ENCODE measurements around the gene NR3C2.

The NR3C2 gene

DNA sequence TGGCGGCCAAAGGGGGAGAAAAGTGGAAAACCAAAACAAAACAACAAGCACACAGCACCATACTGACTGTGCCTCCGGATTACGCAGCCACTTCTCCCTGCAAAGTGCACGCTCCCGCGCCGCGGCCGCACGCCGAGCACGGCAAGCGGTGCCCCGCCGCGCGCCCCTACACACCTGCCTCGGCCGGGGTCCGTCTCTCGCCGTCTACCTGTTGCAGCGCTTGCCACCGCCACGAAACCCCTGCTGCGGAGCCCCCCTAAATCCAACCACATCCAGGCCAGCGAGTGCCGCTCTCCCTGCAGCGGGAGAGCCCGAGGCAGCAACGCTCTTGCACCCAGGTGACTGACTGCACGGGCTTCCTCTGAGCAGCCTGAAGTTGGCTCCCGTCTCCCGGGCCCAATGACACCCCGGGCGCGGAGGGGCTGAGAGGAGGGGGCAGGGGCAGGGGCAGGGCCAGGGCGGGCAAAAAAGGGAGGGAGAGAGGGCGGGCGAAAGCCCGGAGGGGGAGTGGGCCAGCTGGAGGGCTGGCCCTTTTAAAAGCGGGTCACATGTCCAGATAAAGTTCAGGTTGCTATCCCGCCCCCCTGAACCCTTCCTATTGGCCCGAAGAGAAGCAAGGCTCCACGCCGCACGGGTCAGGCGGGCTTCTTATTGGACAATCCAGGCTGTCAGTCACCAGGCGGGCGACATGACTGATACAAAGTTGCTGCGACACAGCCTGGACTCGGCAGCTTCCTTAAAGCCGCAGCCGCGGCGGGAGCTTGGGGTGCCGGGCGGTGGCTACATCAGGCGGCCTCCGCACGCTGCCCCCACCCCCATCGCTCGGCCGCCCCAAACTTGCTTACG, at the start of gene NR3C2:
TSS of gene NR3C2 (minus strand) at position 429 of the 846 bp plus-strand sequence.
- peak; percentile 97 for DNase-seq (ENCODE audit: low read depth)

DNA sequence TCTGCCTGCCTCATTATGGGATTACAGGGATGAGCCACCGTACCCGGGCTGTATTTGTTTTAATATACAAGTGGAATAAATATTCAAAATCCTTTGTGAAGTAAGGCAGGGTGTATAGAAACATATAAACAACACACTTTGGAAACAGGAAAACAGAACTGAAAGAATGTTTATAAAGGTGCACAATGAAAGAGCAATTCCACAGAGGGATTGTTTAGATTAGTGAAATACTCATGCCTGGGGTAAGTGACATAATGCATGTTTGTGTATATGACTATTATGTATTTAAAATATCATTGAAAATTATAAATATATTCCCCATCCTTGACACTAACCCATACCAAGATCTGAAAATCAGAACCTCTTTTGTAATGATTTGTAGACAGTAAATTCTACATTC, 45.0 kb upstream of the NR3C2 start:
- no peak for DNase-seq (ENCODE audit: low read depth)

GRCh38 chr4:148481636-148482035, 39.4 kb upstream of the NR3C2 start:
- DNase-seq (ENCODE audit: low read depth) = no peak

- DNase-seq (ENCODE audit: low read depth) = no peak
Observed at GRCh38 chr4:148477276-148477675, 35.1 kb upstream of the NR3C2 start.

DNA sequence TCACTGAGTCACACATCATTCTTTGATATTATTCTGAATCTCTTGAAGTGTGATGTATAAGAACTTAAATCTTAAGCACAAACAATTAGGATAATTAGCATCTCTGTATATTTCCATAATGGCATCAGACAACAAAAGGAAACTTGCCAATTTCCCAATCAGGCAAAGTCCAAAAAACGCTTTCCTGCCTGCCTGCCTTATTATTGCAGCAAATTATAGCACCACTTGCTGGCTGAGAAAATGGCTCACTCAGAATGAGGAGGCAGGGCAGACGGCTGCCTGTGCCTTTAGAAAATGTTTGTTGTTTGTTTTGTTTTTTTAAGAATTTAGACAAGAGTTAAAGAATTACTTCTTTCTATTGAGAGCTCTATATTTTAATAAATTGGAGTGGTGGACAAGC, 27.7 kb upstream of the NR3C2 start:
- no peak for DNase-seq (ENCODE audit: low read depth)

- DNase-seq (ENCODE audit: low read depth) = no peak
Observed at GRCh38 chr4:148454835-148455234, 12.6 kb upstream of the NR3C2 start.

DNA sequence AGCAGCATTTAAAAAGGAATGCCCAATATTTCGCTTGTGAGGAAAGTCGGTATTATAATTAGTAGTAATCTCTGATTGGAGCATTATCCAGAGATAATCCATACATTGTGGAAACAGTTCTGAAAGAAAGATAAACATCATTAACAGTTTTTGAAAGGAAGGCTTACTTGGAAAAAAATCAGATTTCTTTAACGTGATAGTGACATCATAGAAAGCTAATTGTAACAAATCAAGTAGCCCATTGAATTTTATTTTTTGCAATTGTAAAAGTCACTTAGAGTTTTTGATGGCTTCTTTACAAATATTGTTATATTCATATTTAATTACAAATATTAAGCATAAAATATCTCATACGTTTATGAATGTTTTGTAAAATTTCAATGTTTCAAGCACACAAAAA, 11.6 kb upstream of the NR3C2 start:
- no peak for DNase-seq (ENCODE audit: low read depth)

- DNase-seq (ENCODE audit: low read depth) = no peak
Observed at GRCh38 chr4:148452970-148453369, 10.8 kb upstream of the NR3C2 start.

- no peak for DNase-seq (ENCODE audit: low read depth)
Observed at GRCh38 chr4:148449921-148450320, 7.7 kb upstream of the NR3C2 start.

- DNase-seq (ENCODE audit: low read depth) = no peak
Observed at GRCh38 chr4:148448141-148448540, 5.9 kb upstream of the NR3C2 start.

DNA sequence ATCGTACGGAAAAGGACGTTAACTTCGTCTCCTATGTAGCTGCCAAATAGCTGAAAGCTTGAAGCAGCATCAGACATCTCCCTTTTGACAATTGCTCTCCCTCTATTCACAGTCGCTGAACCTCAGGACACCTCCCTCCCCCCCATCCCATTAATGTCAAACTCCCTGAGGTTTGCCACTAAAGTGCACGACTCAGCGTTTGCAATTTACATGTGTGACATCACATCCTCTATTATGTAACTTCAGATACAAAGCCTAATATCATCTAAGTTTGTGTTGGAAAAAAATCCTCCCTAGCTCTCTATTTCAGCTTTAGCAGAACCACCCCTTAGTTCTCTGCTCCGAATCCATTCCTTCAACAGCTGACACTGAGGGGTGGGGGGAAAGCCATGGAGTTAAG, 5.5 kb upstream of the NR3C2 start:
- DNase-seq (ENCODE audit: low read depth) = peak; percentile 2

- no peak for DNase-seq (ENCODE audit: low read depth)
Observed at GRCh38 chr4:148445860-148446330, 3.7 kb upstream of the NR3C2 start.

GRCh38 chr4:148445071-148445859, 3.1 kb upstream of the NR3C2 start:
- no peak for DNase-seq (ENCODE audit: low read depth)

DNA sequence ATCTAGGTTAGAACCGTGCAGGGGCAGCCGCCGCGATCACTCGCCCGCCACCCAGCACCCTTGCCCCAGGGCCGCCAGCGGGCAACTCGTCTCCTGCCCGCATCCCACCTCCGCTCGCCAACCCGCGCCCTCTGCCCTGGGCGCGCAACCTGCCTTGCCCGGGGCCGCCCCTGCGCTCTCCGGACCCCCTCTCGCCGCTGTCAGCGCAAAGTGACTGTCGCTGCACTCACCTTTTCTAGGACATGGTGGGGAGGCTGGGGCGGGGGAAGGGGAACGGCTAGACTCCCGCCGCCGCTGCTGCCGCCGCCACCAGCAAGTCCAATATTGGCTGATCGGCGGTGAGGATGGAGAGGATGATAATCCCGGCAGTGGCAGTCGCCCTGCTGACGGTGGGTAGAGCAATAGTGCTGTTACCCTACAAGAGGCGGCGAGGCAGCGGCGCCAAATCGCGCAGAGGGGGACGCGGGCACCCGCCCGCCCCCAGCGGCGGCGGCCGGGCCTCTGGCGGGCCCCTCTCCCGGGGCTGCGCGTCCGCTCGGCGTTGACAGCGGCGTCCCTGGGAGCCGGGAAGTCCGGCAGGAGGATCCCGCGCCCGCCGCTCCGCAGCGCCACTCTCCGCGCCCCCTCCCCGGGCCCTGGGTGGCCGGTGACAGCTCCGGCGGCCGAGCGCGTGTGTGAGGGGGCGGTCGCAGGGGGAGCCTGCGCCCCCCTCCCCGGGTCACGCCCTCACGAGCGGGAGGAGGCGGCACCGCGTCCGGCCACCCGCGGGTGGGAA, 2.3 kb upstream of the NR3C2 start:
- peak; percentile 5 for DNase-seq (ENCODE audit: low read depth)

- peak; percentile 4 for DNase-seq (ENCODE audit: low read depth)
Observed at GRCh38 chr4:148443512-148444295, 1.5 kb upstream of the NR3C2 start.

GRCh38 chr4:148442832-148443511, 758 bp upstream of the NR3C2 start:
- DNase-seq (ENCODE audit: low read depth) = peak; percentile 17

DNA sequence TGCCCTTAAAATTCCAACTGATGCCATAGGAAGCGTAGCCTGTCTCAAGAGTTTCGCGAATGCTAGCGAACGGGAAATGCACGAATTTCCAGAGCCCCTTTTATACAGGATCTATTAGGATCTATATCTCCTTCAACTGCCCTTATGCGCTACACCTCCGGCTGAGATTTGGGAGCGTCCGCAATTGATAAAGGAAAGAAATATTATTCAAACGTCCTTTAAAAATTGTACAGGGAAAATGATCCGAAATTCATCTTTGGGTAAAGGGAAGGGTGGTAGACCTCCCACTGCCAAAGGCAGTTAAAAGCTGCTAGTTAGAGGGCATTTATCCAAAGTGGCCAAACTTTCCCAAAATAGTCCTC, 609 bp downstream of the NR3C2 start:
- DNase-seq (ENCODE audit: low read depth) = no peak

GRCh38 chr4:148438047-148438446, 4.2 kb downstream of the NR3C2 start:
- no peak for DNase-seq (ENCODE audit: low read depth)

GRCh38 chr4:148437439-148437838, 4.8 kb downstream of the NR3C2 start:
- no peak for DNase-seq (ENCODE audit: low read depth)

GRCh38 chr4:148436512-148436911, 5.7 kb downstream of the NR3C2 start:
- no peak for DNase-seq (ENCODE audit: low read depth)
